ENCODE data around the gene KLRC1. TPM values are rescaled to one million over a fixed set of nuclear protein-coding genes. Genes with fewer than 3 reads are reported as not detected.
"Not testable (repeated sequence)": the region's sequence is repeated elsewhere in the genome, so short reads cannot be mapped to it uniquely, and the experiment has no call there.

KLRC1 gene
- not detected in 2 replicates for total RNA-seq

GRCh38 chr12:10453156-10453555, at the start of gene KLRC1:
Gene KLRC1, minus strand, starts transcription at chr12:10453377. Its CDS starts 2,221 bp downstream, at chr12:10451156.
- no peak for DNase-seq (ENCODE audit: low read depth, low spot score)

DNA sequence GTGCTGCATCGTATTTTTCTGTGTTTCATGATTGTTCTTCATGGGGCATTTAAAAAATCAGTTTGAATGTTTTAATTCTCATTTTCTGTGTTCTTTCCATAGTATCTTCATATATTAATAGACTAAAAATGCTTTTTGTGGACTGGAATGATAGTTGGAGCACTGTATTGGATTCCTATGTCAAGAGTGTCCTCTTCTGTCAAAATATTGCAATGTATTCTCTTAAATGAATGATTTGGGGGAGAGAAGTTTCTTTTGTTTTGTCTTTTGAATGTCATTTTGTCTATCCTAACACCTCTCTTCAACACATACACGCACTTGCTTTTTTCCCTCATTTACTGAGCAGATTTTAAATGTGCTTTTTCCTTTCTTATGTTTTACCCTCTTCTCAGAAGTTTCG, 47.9 kb upstream of the KLRC1 start:
- DNase-seq (ENCODE audit: low read depth, low spot score) = no peak

- DNase-seq (ENCODE audit: low read depth, low spot score) = no peak
These were observed 44.9 kb upstream of the KLRC1 start for GRCh38 chr12:10498042-10498441.

- no peak for DNase-seq (ENCODE audit: low read depth, low spot score)
These were observed 44.4 kb upstream of the KLRC1 start for GRCh38 chr12:10497602-10498001.

- no peak for DNase-seq (ENCODE audit: low read depth, low spot score)
These were observed 38.6 kb upstream of the KLRC1 start for GRCh38 chr12:10491766-10492165.

DNA sequence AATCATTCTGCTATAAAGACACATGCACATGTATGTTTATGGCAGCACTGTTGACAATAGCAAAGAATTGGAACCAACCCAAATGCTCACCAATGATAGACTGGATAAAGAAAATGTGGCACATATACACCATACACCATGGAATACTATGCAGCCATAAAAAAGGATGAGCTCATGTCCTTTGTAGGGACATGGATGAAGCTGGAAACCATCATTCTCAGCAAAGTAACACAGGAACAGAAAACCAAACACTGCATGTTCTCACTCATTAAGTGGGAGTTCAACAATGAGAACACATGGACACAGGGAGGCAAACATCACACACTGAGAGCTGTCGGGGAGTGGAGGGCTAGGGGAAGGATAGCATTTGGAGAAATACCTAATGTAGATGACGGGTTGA, 34.2 kb upstream of the KLRC1 start:
- not testable (repeated sequence) for DNase-seq (ENCODE audit: low read depth, low spot score)

GRCh38 chr12:10481901-10482300, 28.7 kb upstream of the KLRC1 start:
- not testable (repeated sequence) for DNase-seq (ENCODE audit: low read depth, low spot score)

DNA sequence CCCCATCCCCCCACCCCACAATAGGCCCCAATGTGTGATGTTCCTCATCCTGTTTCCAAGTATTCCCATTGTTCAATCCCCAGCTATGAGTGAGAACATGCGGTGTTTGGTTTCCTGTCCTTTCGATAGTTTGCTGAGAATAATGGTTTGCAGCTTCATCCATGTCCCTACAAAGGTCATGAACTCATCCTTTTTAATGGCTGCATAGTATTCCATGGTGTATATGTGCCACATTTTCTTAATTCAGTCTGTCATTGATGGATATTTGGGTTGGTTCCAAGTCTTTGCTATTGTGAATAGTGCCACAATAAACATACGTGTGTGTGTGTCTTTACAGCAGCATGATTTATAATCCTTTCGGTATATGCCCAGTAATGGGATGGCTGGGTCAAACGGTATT, 19.6 kb upstream of the KLRC1 start:
- not testable (repeated sequence) for DNase-seq (ENCODE audit: low read depth, low spot score)

DNA sequence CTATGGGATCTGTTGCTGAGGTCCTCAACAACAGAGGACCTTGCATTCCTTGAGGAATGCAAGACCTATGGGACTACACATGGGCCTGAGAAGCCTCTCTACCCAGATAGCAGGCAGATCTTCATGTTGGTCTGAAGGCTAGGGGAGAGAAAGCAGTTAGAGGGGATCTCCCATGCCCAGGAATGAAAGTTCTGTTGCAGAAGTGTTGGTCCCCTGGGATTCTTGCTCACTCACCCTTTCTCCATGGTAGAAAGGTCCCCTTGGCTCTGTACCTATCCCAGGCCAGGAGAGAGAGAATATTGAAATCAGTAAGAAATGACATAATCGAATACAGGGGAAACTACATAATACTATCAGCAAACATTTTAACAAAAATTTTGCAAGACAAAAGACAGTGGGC, 16.5 kb upstream of the KLRC1 start:
- DNase-seq (ENCODE audit: low read depth, low spot score) = no peak

DNA sequence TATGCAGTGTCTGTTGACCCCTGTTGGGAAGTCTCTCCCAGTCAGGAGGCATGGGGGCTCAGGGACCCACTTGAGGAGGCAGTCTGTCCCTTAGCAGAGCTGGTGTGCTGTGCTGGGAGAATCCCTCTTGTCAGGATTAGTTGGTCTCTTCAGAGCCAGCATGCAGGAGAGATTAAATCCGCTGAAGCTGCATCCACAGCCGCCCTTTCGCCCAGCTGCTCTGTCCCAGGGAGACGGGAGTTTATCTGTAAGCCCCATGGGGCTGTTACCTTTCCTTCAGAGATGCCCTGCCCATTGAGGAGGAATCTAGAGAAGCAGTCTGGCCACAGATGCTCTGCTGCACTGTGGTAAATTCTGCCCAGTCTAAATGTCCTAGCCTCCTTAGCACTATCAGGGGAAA, 13.1 kb upstream of the KLRC1 start:
- DNase-seq (ENCODE audit: low read depth, low spot score) = no peak

DNA sequence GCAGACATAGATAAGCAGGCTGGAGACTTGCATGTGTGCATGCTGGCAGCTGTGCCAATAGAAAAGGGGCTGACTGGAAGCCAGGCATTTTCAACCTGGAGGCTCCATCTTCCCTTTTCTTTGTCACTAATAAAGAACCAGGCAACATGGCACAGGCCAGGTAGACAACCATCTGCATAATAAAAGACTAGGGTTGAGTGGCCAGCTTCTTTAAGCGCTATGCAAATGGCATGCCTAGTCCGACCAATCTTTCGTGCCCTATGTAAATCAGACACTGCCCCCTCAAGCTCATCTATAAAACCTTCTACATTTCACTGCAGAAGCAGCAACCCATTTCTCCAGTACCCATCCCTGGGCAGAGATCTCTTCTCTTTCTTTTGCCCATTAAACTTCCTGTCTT, 4.6 kb upstream of the KLRC1 start:
- DNase-seq (ENCODE audit: low read depth, low spot score) = no peak

DNA sequence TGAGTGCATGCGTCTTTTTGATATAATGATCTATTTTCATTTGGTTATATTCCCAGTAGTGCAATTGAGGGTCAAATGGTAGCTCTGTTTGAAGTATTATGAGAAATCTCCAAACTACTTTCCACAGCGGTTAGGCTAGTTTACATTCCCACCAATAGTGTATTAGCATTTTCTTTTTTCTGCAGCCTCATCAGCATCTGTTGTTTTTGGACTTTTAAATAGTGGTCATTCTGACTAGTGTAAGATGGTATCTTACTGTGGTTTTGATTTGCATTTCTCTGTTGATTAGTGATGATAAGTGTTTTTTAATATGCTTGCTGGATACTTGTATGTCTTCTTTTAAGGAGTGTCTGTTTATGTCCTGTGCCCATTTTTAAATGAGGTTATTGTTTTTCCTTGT, 3.7 kb upstream of the KLRC1 start:
- DNase-seq (ENCODE audit: low read depth, low spot score) = no peak

GRCh38 chr12:10455766-10456165, 2.6 kb upstream of the KLRC1 start:
- no peak for DNase-seq (ENCODE audit: low read depth, low spot score)

DNA sequence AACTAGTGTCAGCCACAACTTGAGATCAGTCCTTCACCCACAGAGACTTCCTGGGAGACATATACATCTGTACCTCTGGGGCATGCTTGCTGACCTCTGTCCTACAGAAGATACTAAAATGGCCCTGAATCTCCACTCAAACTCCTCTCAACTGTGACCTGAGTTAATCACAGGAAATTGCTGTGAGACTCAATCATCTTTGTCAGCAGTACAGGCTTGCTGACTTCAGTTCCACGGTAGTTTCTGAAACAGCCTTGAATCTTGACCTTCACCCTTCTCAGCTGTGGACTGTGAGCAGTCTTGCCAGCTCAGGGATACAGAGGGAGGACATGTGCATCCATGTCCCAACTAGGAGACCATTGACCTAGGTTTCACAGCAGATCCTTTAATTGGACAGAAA, 1.4 kb upstream of the KLRC1 start:
- no peak for DNase-seq (ENCODE audit: low read depth, low spot score)

DNA sequence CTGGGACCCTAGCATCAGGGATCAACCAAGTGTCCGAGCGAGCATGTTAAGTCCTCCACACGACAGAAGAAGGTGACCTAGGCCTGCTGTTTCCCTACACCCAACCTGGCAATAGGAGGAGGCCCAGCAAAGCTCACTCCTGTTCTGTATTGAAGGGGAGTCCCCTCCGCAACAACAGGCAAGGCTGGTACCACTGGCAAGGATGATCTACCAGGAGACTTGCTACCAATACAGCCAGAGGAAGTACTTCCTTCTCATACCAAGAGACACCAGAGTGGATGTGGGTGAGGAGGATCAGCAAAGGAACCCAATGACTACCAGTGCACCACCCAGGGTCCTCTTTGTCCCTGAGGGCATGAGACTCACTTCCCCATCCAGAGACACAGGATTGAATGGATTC, 4.9 kb downstream of the KLRC1 start:
- no peak for DNase-seq (ENCODE audit: low read depth, low spot score)

DNA sequence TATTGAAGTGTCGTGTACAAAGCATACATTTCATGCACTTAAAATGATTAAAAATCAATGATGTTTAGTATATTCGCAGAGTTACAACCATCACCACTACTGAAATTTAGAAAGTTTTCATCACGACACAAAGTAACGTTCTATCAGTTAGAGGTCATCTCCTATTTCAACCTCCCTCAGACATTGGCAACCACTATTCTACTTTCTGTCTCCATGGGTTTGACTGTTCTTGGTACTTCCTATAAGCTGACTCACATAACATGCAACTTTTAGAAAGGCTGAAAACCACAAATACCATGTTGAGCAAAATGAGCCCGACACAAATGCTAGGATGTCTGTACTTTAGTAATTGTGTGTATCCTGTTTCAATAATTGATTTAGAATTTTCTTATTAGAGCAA, 7.1 kb downstream of the KLRC1 start:
- not testable (repeated sequence) for DNase-seq (ENCODE audit: low read depth, low spot score)

- not testable (repeated sequence) for DNase-seq (ENCODE audit: low read depth, low spot score)
These were observed 12.0 kb downstream of the KLRC1 start for GRCh38 chr12:10441144-10441543.

- DNase-seq (ENCODE audit: low read depth, low spot score) = not testable (repeated sequence)
These were observed 13.4 kb downstream of the KLRC1 start for GRCh38 chr12:10439608-10440274.

GRCh38 chr12:10437601-10438000, 15.6 kb downstream of the KLRC1 start:
- not testable (repeated sequence) for DNase-seq (ENCODE audit: low read depth, low spot score)

DNA sequence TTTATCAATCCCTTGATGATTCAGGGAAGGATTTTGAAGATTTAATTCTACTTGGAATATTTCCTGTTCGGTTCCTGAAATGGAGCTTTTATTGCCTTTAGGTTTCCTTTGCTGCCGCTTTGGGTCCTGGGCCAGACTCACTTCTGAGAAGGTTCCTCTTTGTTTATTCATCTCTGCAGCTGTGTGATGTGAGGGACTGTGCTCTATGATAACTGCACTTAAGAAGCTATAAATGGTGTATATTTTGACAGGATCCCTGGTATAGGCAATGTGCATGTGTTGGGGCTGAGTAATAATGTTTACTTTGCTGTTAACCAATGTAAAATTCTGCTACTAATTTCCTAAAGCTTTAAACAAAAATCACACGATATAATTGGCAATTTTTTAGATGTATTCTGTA, 17.4 kb downstream of the KLRC1 start, which contains the start of gene KLRC2:
KLRC2 (minus strand) TSS at position 195 of the 400 bp plus-strand sequence; CDS start at position 171, 24 bp downstream.
- DNase-seq (ENCODE audit: low read depth, low spot score) = peak; percentile 27

- not testable (repeated sequence) for DNase-seq (ENCODE audit: low read depth, low spot score)
These were observed 22.6 kb downstream of the KLRC1 start for GRCh38 chr12:10430623-10431022.

DNA sequence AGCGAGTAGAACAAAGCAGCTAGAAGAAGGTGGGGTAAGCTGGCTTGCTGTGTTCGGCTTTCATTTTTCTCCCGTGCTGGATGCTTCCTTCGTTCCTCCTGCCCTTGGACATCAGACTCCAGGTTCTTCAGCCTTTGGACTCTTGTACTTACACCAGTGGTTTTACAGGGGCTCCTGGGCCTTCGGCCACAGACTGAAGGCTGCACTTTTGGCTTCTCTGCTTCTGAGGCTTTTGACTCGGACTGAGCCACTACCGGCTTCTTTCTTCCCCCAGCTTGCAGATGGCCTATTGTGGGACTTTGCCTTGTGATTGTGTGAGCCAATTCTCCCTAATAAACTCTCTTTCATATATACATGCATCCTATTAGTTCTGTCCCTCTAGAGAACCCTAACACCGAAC, 27.2 kb downstream of the KLRC1 start:
- not testable (repeated sequence) for DNase-seq (ENCODE audit: low read depth, low spot score)

- not testable (repeated sequence) for DNase-seq (ENCODE audit: low read depth, low spot score)
These were observed 28.8 kb downstream of the KLRC1 start for GRCh38 chr12:10424260-10424899.
